ENCODE data around the gene TST. TPM values are rescaled to one million over a fixed set of nuclear protein-coding genes. Genes with fewer than 3 reads are reported as not detected.
A peak's percentile ranks its signal among the peaks of the same experiment; 100 is the strongest.

TST gene
- polyA plus RNA-seq, 3 donors: 17.3 to 41.7 (median 34.5) TPM

- Histone ChIP-seq H2AFZ (ENCODE audit: insufficient read depth, low read depth, low read length, poor library complexity, severe bottlenecking) (no peak overlapping the region), H4K20me1 (ENCODE audit: insufficient read depth, low read length) (no peaks in the 10 kb centered on the region), H3K9me3 (replicated peaks in 1 of 2; ENCODE audit: control insufficient read depth in 1 of 2, insufficient read depth in 1 of 2, low read length in 2 of 2) (no peaks in the 10 kb centered on the region), H3K9ac (ENCODE audit: insufficient read depth, low read length, poor library complexity, severe bottlenecking) (no peak overlapping the region), H3K36me3 (replicated peaks in 1 of 2; ENCODE audit: control insufficient read depth in 1 of 2, insufficient read depth in 2 of 2, low read length in 2 of 2) (peaks cover 27 to 59% of the 10 kb centered on the region in 2 donors), H3K4me1 (ENCODE audit: control insufficient read depth in 1 of 2, insufficient read depth in 2 of 2, low read length in 2 of 2) (no peaks in the 10 kb centered on the region), H3K27me3 (ENCODE audit: control insufficient read depth in 2 of 2, insufficient read depth in 2 of 2, low read length in 2 of 2) (no peaks in the 10 kb centered on the region), H3K4me2 (replicated peaks; ENCODE audit: extremely low read depth, low read length, poor library complexity, severe bottlenecking) (no peak overlapping the region), H3K4me3 (replicated peaks in 1 of 3; ENCODE audit: low read depth in 2 of 3, low read length in 3 of 3) (no peak overlapping the region), H3K79me2 (ENCODE audit: insufficient read depth, low read length) (no peaks in the 10 kb centered on the region), H3K27ac (ENCODE audit: low read depth in 1 of 2, low read length in 2 of 2) (no peak overlapping the region)
- Mint-ChIP-seq H3K36me3 (peaks cover 39 to 47% of the 10 kb centered on the region in 2 donors), H3K4me1 (no peaks in the 10 kb centered on the region), H3K27me3 (ENCODE audit: low read depth in 3 of 3) (peaks cover 0 to 7% (median 4%) of the 10 kb centered on the region in 3 donors), H3K9me3 (no peaks in the 10 kb centered on the region), H3K4me3 (no peak overlapping the region), H3K27ac (no peak overlapping the region)
- intact Hi-C loops (cut with micrococcal nuclease): no loop called here
- 97% methylated on average over 25 of the region's 28 CpGs for WGBS (ENCODE audit: insufficient coverage)
- no peak for TF ChIP-seq CTCF (IDR thresholded peaks at IDR 0.05)
- DNase-seq: no peak
Observed at GRCh38 chr22:37058917-37059701, 39.9 kb upstream of the TST start.

GRCh38 chr22:37057796-37058510 is 38.7 kb upstream of the TST start:
- no peak overlapping the region for H2AFZ ChIP-seq (ENCODE audit: insufficient read depth, low read depth, low read length, poor library complexity, severe bottlenecking)
- no peak for DNase-seq
- Mint-ChIP-seq H3K27ac (peak overlapping the region in 1 of 7 donors; percentile 43), H3K4me3 (no peak overlapping the region), H3K4me1 (peaks cover 10% of the 10 kb centered on the region), H3K36me3 (peaks cover 47 to 54% of the 10 kb centered on the region in 2 donors), H3K9me3 (no peaks in the 10 kb centered on the region), H3K27me3 (ENCODE audit: low read depth in 3 of 3) (peaks cover 0 to 7% (median 4%) of the 10 kb centered on the region in 3 donors)
- no peaks in the 10 kb centered on the region for H3K79me2 ChIP-seq (ENCODE audit: insufficient read depth, low read length)
- peaks cover under 1% of the 10 kb centered on the region for H4K20me1 ChIP-seq (ENCODE audit: insufficient read depth, low read length)
- no peak overlapping the region for H3K9ac ChIP-seq (ENCODE audit: insufficient read depth, low read length, poor library complexity, severe bottlenecking)
- peaks cover 3 to 9% of the 10 kb centered on the region in 2 donors for H3K4me1 ChIP-seq (ENCODE audit: control insufficient read depth in 1 of 2, insufficient read depth in 2 of 2, low read length in 2 of 2)
- H3K9me3 ChIP-seq (replicated peaks in 1 of 2; ENCODE audit: control insufficient read depth in 1 of 2, insufficient read depth in 1 of 2, low read length in 2 of 2): no peaks in the 10 kb centered on the region
- H3K27me3 ChIP-seq (ENCODE audit: control insufficient read depth in 2 of 2, insufficient read depth in 2 of 2, low read length in 2 of 2): no peaks in the 10 kb centered on the region
- H3K36me3 ChIP-seq (replicated peaks in 1 of 2; ENCODE audit: control insufficient read depth in 1 of 2, insufficient read depth in 2 of 2, low read length in 2 of 2): peaks cover 27 to 62% of the 10 kb centered on the region in 2 donors
- intact Hi-C loops (cut with micrococcal nuclease): no loop called here
- no peak overlapping the region for H3K4me2 ChIP-seq (replicated peaks; ENCODE audit: extremely low read depth, low read length, poor library complexity, severe bottlenecking)
- no peak for TF ChIP-seq CTCF (IDR thresholded peaks at IDR 0.05)
- H3K4me3 ChIP-seq (replicated peaks in 1 of 3; ENCODE audit: low read depth in 2 of 3, low read length in 3 of 3): no peak overlapping the region
- 100% methylated on average over 8 of the region's 12 CpGs for WGBS (ENCODE audit: insufficient coverage)
- H3K27ac ChIP-seq (ENCODE audit: low read depth in 1 of 2, low read length in 2 of 2): no peak overlapping the region

All from CD14-positive monocyte (primary cell).